T-helper 17 cell (primary cell): ENCODE results near the gene CCSER2. TPM values are rescaled to one million over a fixed set of nuclear protein-coding genes. Genes with fewer than 3 reads are reported as not detected.

Experiments used
- total RNA-seq, 4 donors: library from RNA in 2 of 4; stranded (reverse) in 2 of 4; gene quantifications; one replicate each; pipeline ENCODE4 v1.2.3 and lab custom pipeline; 2022 to 2026

The CCSER2 gene
- total RNA-seq, 2 donors from 2014 or later: 137 to 138 TPM

Other genes with a start within 250 kb of the CCSER2 start
- gene GHITM, start 189.1 kb upstream of the CCSER2 start, total RNA-seq: 10 to 100 TPM; 72.6 to 72.9 TPM
- gene GPR15LG, start 154.8 kb upstream of the CCSER2 start, total RNA-seq: not detected
- gene CDHR1, start 134.1 kb upstream of the CCSER2 start, total RNA-seq: under 1 TPM; 0.12 to 0.73 TPM
- gene LRIT2, start 103.0 kb upstream of the CCSER2 start, total RNA-seq: not detected
- not detected for gene LRIT1, start 87.0 kb upstream of the CCSER2 start, total RNA-seq
- not detected for gene RGR, start 83.5 kb upstream of the CCSER2 start, total RNA-seq